ENCODE data around the gene KRT17.

GRCh38 chr17:41602524-41602923, 21.9 kb downstream of the KRT17 start:
- TF ChIP-seq GRHL2 (CRISPR knock-in tag; IDR thresholded peaks at IDR 0.05; ENCODE audit: insufficient replicate concordance, severe bottlenecking) (no peak), CTCF (IDR thresholded peaks at IDR 0.05) (no peak), USF2 (CRISPR knock-in tag; IDR thresholded peaks at IDR 0.05) (no peak)

All from WTC11 (cell line).